Suppressor macrophage (primary cell): ENCODE data around the gene CADPS.

Source experiments
- DNase-seq, 4 experiments: peaks; one replicate each; pipeline ENCODE4 v3.0.0-alpha.2; 2020 to 2022

Gene CADPS

GRCh38 chr3:62370858-62371719 is 504.1 kb downstream of the CADPS start:
- DNase-seq, result no peak

GRCh38 chr3:62370112-62370857 is 504.9 kb downstream of the CADPS start:
- DNase-seq, result no peak

- DNase-seq, result no peak
Measured at GRCh38 chr3:62369476-62369743, 505.8 kb downstream of the CADPS start.

GRCh38 chr3:62368705-62369475 is 506.3 kb downstream of the CADPS start:
- no peak for DNase-seq

GRCh38 chr3:62368290-62368704 is 506.9 kb downstream of the CADPS start:
- DNase-seq, result no peak

GRCh38 chr3:62367763-62368195 is 507.4 kb downstream of the CADPS start:
- DNase-seq, result no peak

- DNase-seq, result no peak
Measured at GRCh38 chr3:62366126-62366484, 509.1 kb downstream of the CADPS start.

GRCh38 chr3:62365391-62366125 is 509.7 kb downstream of the CADPS start:
- DNase-seq, result no peak

- DNase-seq, result no peak
Measured at GRCh38 chr3:62364191-62364590, 511.0 kb downstream of the CADPS start.

- DNase-seq, result no peak
Measured at GRCh38 chr3:62363275-62363674, 511.9 kb downstream of the CADPS start.

GRCh38 chr3:62361824-62362223 is 513.4 kb downstream of the CADPS start:
- DNase-seq, result no peak

- no peak for DNase-seq
Measured at GRCh38 chr3:62361261-62361660, 514.0 kb downstream of the CADPS start.

GRCh38 chr3:62359531-62359930 is 515.7 kb downstream of the CADPS start:
- DNase-seq, result no peak

GRCh38 chr3:62356356-62356755 is 518.9 kb downstream of the CADPS start:
- no peak for DNase-seq

GRCh38 chr3:62355703-62356102 is 519.5 kb downstream of the CADPS start:
- DNase-seq, result no peak
